ENCODE measurements around the gene PSEN1.
A peak's percentile ranks its signal among the peaks of the same experiment; 100 is the strongest.
"Not testable (repeated sequence)": the region's sequence is repeated elsewhere in the genome, so short reads cannot be mapped to it uniquely, and the experiment has no call there.

PSEN1 gene

GRCh38 chr14:73173092-73173735 lies 36.9 kb downstream of the PSEN1 start:
- TF ChIP-seq CTCF (IDR thresholded peaks at IDR 0.05; ENCODE audit: low read depth, low read length), result peak; percentile 48
- DNase-seq (ENCODE audit: extremely low read depth, low read depth), result peak; percentile 31

- TF ChIP-seq CTCF (IDR thresholded peaks at IDR 0.05; ENCODE audit: low read depth, low read length), result no peak
- DNase-seq (ENCODE audit: extremely low read depth, low read depth), result no peak
These were observed 40.4 kb downstream of the PSEN1 start for GRCh38 chr14:73176685-73177084.

- DNase-seq (ENCODE audit: extremely low read depth, low read depth), result peak; percentile 49
- no peak for TF ChIP-seq CTCF (IDR thresholded peaks at IDR 0.05; ENCODE audit: low read depth, low read length)
These were observed 44.1 kb downstream of the PSEN1 start for GRCh38 chr14:73180385-73180805.

GRCh38 chr14:73180969-73181368 lies 44.7 kb downstream of the PSEN1 start:
- not testable (repeated sequence) for DNase-seq (ENCODE audit: extremely low read depth, low read depth)

- peak; percentile 28 for DNase-seq (ENCODE audit: extremely low read depth, low read depth)
- TF ChIP-seq CTCF (IDR thresholded peaks at IDR 0.05; ENCODE audit: low read depth, low read length), result no peak
These were observed 52.2 kb downstream of the PSEN1 start for GRCh38 chr14:73188501-73188911.

GRCh38 chr14:73189651-73190050 lies 53.3 kb downstream of the PSEN1 start:
- TF ChIP-seq CTCF (IDR thresholded peaks at IDR 0.05; ENCODE audit: low read depth, low read length), result no peak
- no peak for DNase-seq (ENCODE audit: extremely low read depth, low read depth)

GRCh38 chr14:73191441-73191840 lies 55.1 kb downstream of the PSEN1 start:
- no peak for TF ChIP-seq CTCF (IDR thresholded peaks at IDR 0.05; ENCODE audit: low read depth, low read length)
- DNase-seq (ENCODE audit: extremely low read depth, low read depth), result no peak

- DNase-seq (ENCODE audit: extremely low read depth, low read depth), result not testable (repeated sequence)
These were observed 58.0 kb downstream of the PSEN1 start for GRCh38 chr14:73194306-73194705.

Measured in AG09319 (cell line).